HEK293T (cell line): Measurements from ENCODE around the gene JADE1.
A peak's percentile ranks its signal among the peaks of the same experiment; 100 is the strongest.

Experiments
- CTCF ChIA-PET: fragments of 350-600 bp; formaldehyde crosslinking; extraction: SDS; loops from one replicate; lab custom pipeline; 2021; ENCODE audit warnings: antibody characterized with exemption, inconsistent platforms; lab: Yijun Ruan, JAX
- POLR2A ChIA-PET: fragments of 350-600 bp; formaldehyde crosslinking; extraction: SDS; loops from one replicate; lab custom pipeline; 2020; ENCODE audit warnings: antibody characterized with exemption, inconsistent platforms; lab: Yijun Ruan, JAX
- DNase-seq: peaks from one replicate; pipeline ENCODE4 v3.0.0; 2012; ENCODE audit warnings: mixed read lengths; ENCODE audit errors: extremely low spot score
- ARNT ChIP-seq: fragments of 450-650 bp; IDR thresholded peaks from 2 replicates; pipeline ENCODE4 v1.6.1; 2017; ENCODE audit warnings: mild to moderate bottlenecking
- BHLHE40 ChIP-seq: fragments of 450-650 bp; IDR thresholded peaks from 2 replicates; pipeline ENCODE4 v1.6.1; 2016; ENCODE audit warnings: mild to moderate bottlenecking, moderate library complexity, borderline replicate concordance
- CTBP1 ChIP-seq: fragments of 450-650 bp; IDR thresholded peaks from 2 replicates; pipeline ENCODE4 v1.6.1; 2016; ENCODE audit warnings: borderline replicate concordance
- ELF4 ChIP-seq: fragments of 450-650 bp; IDR thresholded peaks from 2 replicates; pipeline ENCODE4 v1.6.1; 2017; ENCODE audit warnings: antibody characterized with exemption
- FOXA1 ChIP-seq: fragments of 450-650 bp; IDR thresholded peaks from 2 replicates; pipeline ENCODE4 v1.6.1; 2016; ENCODE audit warnings: mild to moderate bottlenecking
- FOXK2 ChIP-seq: fragments of 450-650 bp; IDR thresholded peaks from 2 replicates; pipeline ENCODE4 v1.6.1; 2016; ENCODE audit warnings: mild to moderate bottlenecking
- FOXM1 ChIP-seq: fragments of 450-650 bp; IDR thresholded peaks from 2 replicates; pipeline ENCODE4 v1.6.1; 2017; ENCODE audit warnings: mild to moderate bottlenecking, borderline replicate concordance
- HDGF ChIP-seq: fragments of 450-650 bp; IDR thresholded peaks from 2 replicates; pipeline ENCODE4 v1.6.1; 2017; ENCODE audit warnings: antibody characterized with exemption, borderline replicate concordance
- L3MBTL2 ChIP-seq: fragments of 450-650 bp; conservative IDR thresholded peaks from 2 replicates; pipeline ENCODE4 v1.6.1; 2016; ENCODE audit warnings: mild to moderate bottlenecking
- LEF1 ChIP-seq: fragments of 450-650 bp; IDR thresholded peaks from 2 replicates; pipeline ENCODE4 v1.6.1; 2017; ENCODE audit warnings: mild to moderate bottlenecking, borderline replicate concordance
- NFRKB ChIP-seq: fragments of 450-650 bp; IDR thresholded peaks from 2 replicates; pipeline ENCODE4 v1.6.1; 2016; ENCODE audit warnings: mild to moderate bottlenecking, moderate library complexity
- SP1 ChIP-seq: fragments of 450-650 bp; IDR thresholded peaks from 2 replicates; pipeline ENCODE4 v1.6.1; 2017
- SUZ12 ChIP-seq: fragments of 450-650 bp; IDR thresholded peaks from 2 replicates; pipeline ENCODE4 v1.6.1; 2016; ENCODE audit warnings: mild to moderate bottlenecking
- TARDBP ChIP-seq: fragments of 450-650 bp; IDR thresholded peaks from 2 replicates; pipeline ENCODE4 v1.6.1; 2016
- ZNF384 ChIP-seq: fragments of 450-650 bp; IDR thresholded peaks from 2 replicates; pipeline ENCODE4 v1.6.1; 2016
- TF ChIP-seq, protein P1 (sequence below): fragments of 450-650 bp; IDR thresholded peaks from 2 replicates; pipeline ENCODE4 v1.6.1; 2016

The JADE1 gene

GRCh38 chr4:128855621-128856020, 46.1 kb downstream of the JADE1 start:
- DNase-seq = no peak
- ChIA-PET CTCF (interaction anchor here (0.8 kb wide), 1 partner anchor 8 kb away, joined by 3 read pairs; no protein-coding TSS in a partner anchor), POLR2A (no interaction called here)
- TF ChIP-seq ZNF384 (no peak), ELF4 (no peak), BHLHE40 (no peak), SP1 (no peak), FOXK2 (no peak), TARDBP (no peak), CTBP1 (no peak), ARNT (no peak), HDGF (no peak), SUZ12 (no peak), LEF1 (no peak), FOXA1 (no peak), FOXM1 (no peak)
- TF ChIP-seq, protein P1, sequence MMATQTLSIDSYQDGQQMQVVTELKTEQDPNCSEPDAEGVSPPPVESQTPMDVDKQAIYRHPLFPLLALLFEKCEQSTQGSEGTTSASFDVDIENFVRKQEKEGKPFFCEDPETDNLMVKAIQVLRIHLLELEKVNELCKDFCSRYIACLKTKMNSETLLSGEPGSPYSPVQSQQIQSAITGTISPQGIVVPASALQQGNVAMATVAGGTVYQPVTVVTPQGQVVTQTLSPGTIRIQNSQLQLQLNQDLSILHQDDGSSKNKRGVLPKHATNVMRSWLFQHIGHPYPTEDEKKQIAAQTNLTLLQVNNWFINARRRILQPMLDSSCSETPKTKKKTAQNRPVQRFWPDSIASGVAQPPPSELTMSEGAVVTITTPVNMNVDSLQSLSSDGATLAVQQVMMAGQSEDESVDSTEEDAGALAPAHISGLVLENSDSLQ = no peak

GRCh38 chr4:128856246-128856645, 46.7 kb downstream of the JADE1 start:
- DNase-seq = no peak
- ChIA-PET CTCF (no interaction called here), POLR2A (no interaction called here)
- TF ChIP-seq BHLHE40 (no peak), FOXM1 (no peak), ELF4 (no peak), FOXK2 (no peak), HDGF (no peak), CTBP1 (no peak), FOXA1 (no peak), NFRKB (no peak), ARNT (no peak), TARDBP (no peak), ZNF384 (no peak)
- TF ChIP-seq, protein P1 = no peak

GRCh38 chr4:128858879-128859671, 49.6 kb downstream of the JADE1 start:
- peak; percentile 89 for TF ChIP-seq TARDBP
- no peak for TF ChIP-seq FOXM1
- POLR2A ChIA-PET = no interaction called here
- no peak for DNase-seq
- CTCF ChIA-PET = no interaction called here

DNA sequence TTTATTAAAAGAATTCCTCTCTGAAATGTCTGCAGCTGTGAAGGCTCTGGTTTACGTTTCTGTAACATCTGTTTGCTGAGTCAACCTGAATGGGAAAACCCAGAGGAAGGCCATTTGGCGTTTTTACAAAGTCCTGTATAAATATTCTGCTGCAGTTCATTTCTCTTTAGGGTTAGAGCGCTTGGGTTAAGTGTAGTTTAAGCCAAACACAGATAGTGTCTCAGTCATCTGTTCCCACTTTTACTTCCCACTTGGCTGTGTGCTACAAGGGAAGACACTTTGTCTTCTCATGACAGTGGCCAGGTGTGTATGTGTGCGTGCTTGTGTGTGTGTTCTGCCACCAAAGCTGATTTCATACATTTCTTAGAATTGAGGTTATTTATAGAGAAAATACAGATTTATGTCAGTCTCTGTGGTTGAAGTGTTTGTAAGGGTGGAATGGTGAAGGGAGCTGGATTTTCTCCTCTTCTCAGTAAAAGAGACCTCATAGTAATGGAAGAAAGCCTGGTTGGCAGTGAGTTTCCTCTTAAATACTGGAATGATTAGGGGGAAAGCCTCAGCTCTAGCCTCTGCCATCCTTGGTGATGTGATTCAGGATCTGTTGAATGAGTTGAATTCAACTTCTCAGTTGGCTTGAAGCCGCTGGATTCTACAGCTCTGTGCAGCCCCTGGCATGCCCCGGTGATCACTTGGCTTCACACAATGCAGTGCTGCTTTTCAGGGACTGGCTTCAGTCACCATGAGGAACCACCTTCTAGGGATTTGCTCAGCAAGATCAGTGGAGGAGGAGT, 50.6 kb downstream of the JADE1 start:
- CTCF ChIA-PET = no interaction called here
- POLR2A ChIA-PET = no interaction called here
- DNase-seq = no peak
- TF ChIP-seq LEF1 = no peak

GRCh38 chr4:128861856-128862518, 52.5 kb downstream of the JADE1 start:
- ChIA-PET CTCF (interaction anchor here (0.7 kb wide), 1 partner anchor 1603 kb away, joined by 3 read pairs; no protein-coding TSS in a partner anchor), POLR2A (no interaction called here)
- no peak for DNase-seq
- TF ChIP-seq BHLHE40 = no peak
- TF ChIP-seq ZNF384 = no peak
- no peak for TF ChIP-seq ELF4
- TF ChIP-seq NFRKB = no peak
- no peak for TF ChIP-seq FOXM1
- TF ChIP-seq ARNT = no peak
- no peak for TF ChIP-seq SUZ12
- no peak for TF ChIP-seq CTBP1
- TF ChIP-seq TARDBP = no peak
- no peak for TF ChIP-seq HDGF
- no peak for TF ChIP-seq SP1
- no peak for TF ChIP-seq FOXA1
- TF ChIP-seq, protein P1 = no peak
- no peak for TF ChIP-seq L3MBTL2
